GM19324 (cell line): ENCODE results near the gene WDR48.

Experiments used
- ATAC-seq: cut with Tn5 transposase; IDR thresholded peaks from one replicate; pipeline ENCODE4 v1.9.1; 2021; ENCODE audit warnings: mild to moderate bottlenecking, moderate library complexity; ENCODE audit not compliant: unreplicated experiment, low FRiP score

Gene WDR48

DNA sequence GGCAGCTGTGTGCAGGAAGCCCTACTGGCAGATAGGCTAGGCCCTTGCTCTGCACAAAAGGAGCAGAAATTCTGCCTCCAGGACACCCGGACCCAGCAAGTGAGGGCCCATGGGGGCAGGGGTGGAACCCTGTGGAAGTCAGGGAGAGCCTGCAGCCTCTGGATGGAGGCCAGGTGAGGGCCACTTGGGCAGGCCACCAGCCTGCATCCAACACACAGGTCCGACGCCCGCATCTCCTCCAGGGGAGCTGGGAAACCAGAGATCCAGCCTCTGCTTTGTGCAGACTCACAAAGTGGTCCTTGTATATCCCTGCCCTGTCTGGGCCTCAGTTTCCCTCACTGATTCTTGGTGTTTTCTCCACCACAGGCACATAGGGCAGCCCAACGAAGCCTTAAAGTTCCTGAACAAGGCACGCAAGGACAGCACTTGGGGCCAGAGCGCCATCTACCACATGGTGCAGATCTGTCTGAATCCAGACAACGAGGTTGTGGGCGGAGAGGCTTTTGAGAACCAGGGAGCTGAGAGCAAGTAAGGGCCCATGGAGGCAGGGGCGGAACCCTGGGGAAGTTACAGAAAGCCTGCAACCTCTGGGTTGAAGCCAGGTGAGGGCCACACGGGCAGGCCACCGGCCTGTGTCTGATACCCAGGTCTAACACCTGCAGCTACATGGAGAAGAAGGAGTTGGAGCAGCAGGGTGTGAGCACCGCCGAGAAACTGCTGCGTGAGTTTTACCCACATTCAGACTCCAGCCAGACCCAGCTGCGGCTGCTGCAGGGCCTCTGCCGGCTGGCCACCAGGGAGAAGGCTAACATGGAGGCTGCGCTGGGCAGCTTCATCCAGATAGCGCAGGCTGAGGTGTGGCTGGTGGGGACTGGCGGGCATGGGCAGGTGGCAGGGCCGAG lies 85.0 kb downstream of the WDR48 start:
- no peak for ATAC-seq

DNA sequence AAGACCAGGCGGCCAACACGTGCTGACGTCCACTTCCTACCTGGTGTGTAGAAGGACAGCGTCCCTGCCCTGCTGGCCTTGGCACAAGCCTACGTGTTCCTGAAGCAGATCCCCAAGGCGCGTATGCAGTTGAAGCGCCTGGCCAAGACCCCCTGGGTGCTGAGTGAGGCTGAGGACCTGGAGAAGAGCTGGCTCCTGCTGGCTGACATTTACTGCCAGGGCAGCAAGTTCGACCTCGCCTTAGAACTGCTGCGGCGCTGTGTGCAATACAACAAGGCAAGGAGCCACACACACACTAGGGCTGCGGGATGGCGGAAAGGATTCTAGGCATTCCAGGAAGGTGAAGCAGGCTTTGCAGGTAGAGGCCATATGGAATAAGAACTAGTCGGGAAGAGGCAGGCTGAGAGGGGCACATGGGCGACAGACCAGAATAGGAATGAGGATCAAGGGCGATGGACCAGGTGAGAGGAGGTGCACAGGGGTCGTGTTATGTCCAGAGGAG lies 85.7 kb downstream of the WDR48 start:
- ATAC-seq: no peak

DNA sequence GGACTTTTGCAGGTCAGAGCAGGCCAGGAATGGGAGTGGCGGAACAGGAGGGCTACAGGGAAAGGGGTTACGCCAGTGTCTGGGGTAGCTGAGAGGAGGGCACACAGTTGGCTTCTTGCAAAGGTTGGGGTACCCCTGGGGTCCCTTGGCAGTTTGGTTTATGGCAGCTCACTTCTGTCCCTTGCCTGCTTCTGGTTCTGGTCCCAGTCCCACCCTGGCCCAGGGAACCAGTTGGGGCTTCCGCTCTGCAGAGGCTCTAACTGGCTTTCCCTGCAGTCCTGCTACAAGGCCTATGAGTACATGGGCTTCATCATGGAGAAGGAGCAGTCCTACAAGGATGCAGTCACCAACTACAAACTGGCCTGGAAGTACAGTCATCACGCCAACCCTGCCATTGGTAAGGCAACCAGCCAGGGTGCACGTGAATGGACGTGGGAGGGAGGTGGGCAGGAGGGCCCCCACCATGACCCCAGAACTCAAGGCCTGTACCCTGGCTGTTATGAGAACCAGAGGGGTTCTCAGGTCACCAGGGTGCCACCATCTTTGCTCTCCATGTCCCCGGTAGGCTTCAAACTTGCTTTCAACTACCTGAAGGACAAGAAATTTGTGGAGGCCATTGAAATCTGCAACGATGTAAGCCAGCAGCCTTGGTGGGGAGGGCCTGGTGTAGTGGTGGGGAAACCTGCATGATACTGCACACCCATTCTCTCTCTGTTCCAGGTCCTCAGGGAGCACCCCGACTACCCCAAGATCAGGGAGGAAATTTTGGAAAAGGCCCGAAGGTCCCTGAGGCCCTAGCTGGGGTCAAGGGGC lies 86.4 kb downstream of the WDR48 start:
- no peak for ATAC-seq

DNA sequence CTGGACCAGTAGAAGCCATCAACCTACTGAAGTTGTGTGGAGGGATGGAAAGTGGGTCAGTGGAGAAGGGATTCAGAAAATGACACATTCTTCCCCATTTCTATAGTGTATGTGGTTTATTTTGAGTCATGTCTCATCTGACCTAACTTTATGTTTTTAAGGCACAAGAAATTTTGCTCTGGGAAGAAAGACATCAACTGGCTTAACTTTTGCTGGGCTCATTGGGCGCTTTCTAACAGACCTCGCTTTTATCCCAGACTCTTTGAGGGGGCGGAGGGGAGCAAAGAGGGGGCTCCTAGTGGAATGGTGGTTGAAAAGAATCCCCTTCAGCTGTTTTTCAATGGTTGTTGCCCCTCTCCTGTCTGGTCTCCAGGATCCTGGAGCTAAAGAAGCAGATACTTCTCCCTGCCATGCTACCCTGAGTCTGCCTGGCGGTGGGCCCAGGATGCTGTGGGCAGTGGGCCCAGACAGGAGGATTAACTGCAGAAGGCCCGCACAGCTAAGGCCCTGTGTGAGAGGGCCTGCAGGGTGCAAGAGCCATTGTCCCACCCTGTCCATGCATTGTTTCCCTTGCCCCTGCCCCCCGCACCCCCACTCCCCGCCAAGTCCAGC lies 87.1 kb downstream of the WDR48 start:
- ATAC-seq: no peak

DNA sequence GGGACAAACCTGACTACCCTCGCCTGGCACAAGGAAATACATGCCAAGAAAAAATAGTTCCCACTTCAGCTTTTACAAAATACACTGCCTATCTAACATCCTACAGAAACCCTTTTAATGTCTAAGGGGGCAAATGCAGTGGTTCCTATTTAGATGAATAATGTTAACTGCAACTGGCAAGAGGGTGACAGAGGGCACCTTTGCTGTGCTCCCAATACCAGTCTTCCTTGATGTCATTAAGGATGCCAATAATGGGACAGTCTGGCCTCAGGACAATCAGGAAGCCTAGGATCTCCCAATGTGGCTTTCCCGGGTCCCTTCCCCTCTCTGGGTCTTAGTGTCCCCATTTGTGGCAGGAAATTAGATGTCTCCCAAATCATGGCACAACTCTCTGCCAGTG lies 87.6 kb downstream of the WDR48 start:
- ATAC-seq: no peak

DNA sequence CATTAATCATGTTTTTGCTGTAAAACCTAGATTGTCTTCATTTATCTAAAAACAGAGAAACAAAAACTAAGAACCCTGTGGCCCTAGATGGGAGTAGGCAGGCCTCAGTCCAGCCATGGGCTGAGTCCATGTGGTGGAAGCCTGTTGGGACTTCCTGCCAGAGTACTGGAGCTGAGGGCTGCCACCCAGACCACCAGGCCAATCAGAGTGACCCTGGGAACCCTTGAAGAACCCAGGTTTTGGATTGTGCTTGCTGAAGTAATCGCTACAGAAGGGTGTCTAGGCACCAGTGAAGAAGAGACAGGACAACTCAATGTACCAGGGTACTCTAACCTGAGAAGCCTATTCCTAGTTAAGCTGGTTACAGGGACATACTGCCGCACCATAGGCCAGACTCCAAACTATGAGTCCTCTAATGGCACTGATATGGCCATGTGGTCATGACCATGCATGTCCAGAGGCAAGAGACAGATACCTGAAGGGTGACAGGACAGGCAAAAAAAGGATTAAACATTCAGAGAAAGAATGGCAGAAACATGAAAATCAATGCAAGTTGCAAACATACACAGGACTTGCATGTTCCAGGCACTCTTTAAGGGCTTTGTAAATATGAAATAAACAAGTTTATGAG lies 88.6 kb downstream of the WDR48 start:
- ATAC-seq: no peak

DNA sequence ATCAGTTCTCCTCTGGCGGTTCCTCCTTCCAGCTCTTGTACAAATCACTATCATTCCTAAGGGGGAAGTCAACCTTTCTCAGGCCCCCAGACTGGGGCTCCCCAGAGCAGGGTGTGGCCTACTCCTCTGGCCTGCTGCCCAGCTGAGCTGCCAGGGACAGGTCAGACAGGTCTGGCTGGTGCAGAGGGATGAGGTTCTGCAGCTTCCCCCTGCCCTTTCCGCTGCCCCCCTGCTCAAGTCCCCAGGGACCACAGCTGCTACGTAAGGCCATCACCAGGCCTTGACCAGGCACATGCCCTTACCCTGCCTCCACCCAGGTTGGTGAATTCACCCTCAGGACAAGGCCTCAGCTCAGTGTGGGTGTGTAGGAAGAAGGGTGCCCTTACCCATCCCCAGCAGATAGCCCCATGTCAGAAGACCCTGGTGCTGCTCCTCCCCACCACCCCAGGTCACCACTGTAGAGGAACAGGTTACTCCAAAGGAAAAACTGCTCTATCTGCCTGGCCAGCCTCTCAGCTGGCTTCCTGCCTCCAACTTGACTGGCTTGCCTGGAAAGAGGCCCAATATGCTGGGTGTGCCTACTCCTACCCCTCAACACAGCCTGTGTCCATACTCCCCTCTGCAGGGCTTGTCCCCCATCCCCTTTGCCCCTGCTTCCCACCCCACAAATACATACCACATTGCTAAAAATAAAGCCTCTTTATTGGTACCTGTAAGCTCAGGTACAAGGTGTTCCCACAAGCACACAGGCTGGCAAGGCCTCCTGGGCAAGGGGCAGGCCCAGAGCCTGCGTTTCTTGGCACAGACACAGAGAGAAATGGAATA lies 89.6 kb downstream of the WDR48 start:
- ATAC-seq: no peak

DNA sequence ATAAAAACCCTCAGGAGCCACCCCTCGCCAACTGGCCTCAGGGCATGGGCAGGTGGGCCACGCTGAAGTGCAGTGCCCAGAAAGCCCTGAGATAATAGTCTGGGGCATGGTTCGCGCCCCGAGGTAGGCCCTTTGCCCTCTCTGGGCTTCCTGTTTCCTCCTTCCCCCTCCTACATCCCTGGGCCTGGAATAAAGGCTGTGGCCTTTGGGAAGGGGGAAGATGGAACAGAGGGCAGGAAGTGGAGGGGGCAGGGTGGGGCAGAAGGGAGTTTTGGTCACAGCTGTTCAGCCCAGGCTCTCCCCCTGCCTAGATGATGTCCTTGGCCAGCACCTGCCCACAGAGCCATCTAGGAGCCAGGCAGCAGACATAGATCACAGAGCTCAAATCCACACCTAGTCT lies 90.3 kb downstream of the WDR48 start:
- ATAC-seq: no peak

DNA sequence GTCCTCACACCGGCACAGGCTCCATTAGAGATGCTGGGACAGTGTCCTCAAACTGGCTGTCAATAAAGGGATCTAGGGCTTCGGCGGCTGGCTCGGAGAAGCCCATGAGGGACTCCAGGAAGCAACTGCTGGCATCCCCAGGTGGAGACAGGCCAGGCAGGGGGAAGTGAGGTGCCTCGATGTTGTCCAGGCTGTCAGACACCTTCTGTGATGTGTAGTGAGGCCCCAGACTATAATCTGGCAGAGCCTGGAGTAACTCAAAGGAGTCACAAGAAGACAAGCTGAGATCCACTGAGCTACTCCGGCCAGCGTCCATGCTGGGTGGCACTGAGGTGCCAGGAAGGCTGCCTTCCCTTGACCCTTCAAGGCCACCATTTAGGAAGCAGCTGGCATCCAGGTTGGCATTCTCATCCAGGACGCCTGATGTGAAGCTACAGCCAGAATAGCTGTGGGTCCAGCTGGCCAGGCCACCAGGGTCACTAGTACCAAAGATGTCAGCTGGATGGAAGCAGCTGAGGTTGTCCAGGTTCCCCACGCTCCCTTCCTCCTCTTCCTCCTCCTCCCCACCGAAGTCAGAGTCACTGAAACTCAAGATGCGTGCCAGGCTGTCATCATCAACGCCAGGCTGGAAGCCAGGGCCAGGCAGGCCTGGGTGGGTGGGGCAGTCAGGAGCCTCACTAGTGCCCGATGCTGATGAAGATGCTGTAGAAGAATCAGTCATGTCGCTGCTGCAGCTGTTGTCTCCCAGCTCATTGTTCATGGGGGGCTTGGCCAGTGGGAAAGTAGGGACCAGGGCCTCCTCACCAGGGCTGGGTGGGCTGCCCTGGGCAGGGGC lies 91.5 kb downstream of the WDR48 start:
- no peak for ATAC-seq

DNA sequence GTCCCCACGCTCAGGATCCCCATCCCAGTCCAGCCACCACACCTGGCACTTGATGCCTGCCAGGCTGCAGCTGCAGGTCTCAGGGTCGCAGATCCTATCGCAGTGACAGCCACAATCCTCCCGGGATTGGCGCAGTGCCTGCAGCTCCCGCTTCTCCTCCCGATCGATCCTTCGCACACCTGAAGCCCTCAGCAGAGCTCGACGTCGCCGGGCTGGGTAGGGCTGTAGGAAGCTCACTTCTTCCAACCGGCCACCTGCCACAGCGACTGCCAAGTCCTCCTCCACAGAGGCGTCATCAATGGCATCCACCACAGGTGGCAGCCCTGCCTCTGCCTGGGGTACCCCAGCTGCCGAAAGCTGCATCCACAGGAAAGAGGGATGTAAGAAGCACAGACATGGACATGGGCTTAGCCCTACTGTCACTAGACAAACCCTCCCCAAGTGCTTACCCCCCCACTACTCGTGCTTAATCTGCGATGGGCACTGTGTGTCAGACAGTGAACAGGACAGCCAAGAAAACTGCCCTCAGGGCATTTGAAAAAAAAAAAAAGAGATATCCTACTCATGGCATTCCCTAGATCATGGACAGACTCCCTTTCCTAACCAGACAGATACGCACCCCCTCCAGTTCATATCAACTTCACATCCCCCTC lies 92.4 kb downstream of the WDR48 start:
- ATAC-seq: no peak

DNA sequence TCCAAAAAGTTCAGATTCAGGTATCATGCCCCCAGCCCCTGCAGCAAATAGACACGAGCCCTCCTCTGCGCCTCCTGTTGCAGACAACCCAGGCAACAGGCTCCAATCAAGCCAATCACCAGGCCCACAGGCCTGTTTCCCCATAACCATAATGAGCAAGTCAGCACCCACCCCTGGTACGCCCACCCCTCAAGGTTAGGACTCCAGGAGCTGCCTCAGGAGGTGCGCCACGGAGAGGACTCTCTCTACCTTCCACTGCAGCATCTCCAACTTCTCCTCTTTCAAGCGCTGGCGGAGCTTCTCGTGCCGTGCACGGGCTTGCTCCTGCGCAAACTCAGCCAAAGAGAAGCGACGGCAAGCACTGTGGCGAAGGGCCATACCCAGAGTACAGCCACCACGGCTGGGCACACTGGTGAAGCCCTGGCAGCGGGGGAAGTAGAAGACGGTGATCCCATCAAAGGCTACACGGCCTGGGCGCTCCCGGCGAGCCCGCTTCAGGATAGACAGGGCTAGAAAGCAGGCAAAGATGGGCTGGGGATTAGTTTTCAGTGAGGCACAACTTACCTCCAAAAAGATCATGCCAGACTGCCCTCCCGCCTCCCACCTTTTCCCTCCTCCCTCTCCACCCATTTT lies 93.0 kb downstream of the WDR48 start:
- ATAC-seq: no peak

DNA sequence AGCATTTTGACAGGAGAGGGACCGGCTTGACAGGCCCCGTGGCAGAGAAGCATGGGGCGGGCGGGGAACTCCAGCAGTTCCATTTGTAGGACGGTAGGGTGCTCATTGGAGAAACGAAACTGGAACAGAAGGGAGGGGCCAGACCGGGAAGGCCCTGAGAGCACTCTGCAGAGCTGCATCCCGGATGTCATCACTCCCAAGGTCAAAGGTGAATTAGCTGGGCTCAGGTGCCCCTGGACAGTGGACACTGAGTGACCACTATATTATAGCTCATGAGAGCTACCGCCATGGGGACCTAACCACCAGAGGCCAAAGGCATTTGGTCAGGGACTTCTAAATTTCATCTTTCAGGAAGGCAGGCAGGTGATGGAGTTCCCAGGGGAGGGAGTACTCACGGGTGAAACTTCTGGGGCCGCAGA lies 94.3 kb downstream of the WDR48 start:
- ATAC-seq: no peak
